Liver (tissue), 9 donors: Measurements from ENCODE around the gene TMEM178B. TPM values are rescaled to one million over a fixed set of nuclear protein-coding genes. Genes with fewer than 3 reads are reported as not detected.
A peak's percentile ranks its signal among the peaks of the same experiment; 100 is the strongest.

ENCODE experiments used
- DNase-seq: peaks from one replicate; pipeline ENCODE4 v3.0.0-alpha.2; 2017; ENCODE audit warnings: low spot score
- H3K27ac ChIP-seq, 2 donors: one replicate each; pipeline ENCODE4 v1.7.0; 2013; ENCODE audit warnings: inconsistent platforms in 2 of 2, low read length in 2 of 2, control low read depth in 1 of 2, low read depth in 1 of 2, mild to moderate bottlenecking in 1 of 2
- H3K27me3 ChIP-seq, 4 donors: one replicate each; pipeline versions ENCODE4 v1.6.1 to v1.7.0; 2013; ENCODE audit warnings: low read length in 3 of 4, inconsistent platforms in 1 of 4, mild to moderate bottlenecking in 1 of 4, moderate library complexity in 1 of 4; ENCODE audit not compliant: control insufficient read depth in 4 of 4, insufficient read depth in 4 of 4
- H3K36me3 ChIP-seq, 4 donors: one replicate each; pipeline versions ENCODE4 v1.6.1 to v1.7.0; 2013; ENCODE audit warnings: low read length in 3 of 4, mild to moderate bottlenecking in 3 of 4, low read depth in 1 of 4, moderate library complexity in 1 of 4; ENCODE audit not compliant: control insufficient read depth in 4 of 4, insufficient read depth in 3 of 4
- H3K4me1 ChIP-seq, 4 donors: one replicate each; pipeline versions ENCODE4 v1.6.1 to v1.7.0; 2013; ENCODE audit warnings: low read length in 3 of 4, mild to moderate bottlenecking in 3 of 4, moderate library complexity in 1 of 4; ENCODE audit not compliant: control insufficient read depth in 4 of 4, insufficient read depth in 4 of 4
- H3K4me3 ChIP-seq, 3 donors: one replicate each; pipeline versions ENCODE4 v1.6.1 to v1.7.0; 2013; ENCODE audit warnings: low read length in 3 of 3, control low read depth in 1 of 3, low read depth in 1 of 3, mild to moderate bottlenecking in 1 of 3
- H3K9ac ChIP-seq, 2 donors: one replicate each; pipeline ENCODE4 v1.7.0; 2013; ENCODE audit warnings: low read length in 2 of 2, mild to moderate bottlenecking in 2 of 2, moderate library complexity in 2 of 2, control low read depth in 1 of 2, low read depth in 1 of 2
- H3K9me3 ChIP-seq, 4 donors: one replicate each; pipeline versions ENCODE4 v1.6.1 to v1.7.0; 2013; ENCODE audit warnings: low read length in 3 of 4; ENCODE audit not compliant: control insufficient read depth in 4 of 4
- EGR1 ChIP-seq, 2 donors: IDR thresholded peaks; 2 replicates each; pipeline ENCODE4 v1.6.1; 2016 to 2018; ENCODE audit warnings: antibody characterized with exemption in 2 of 2, low read depth in 2 of 2
- FOXA1 ChIP-seq: IDR thresholded peaks from 2 replicates; pipeline ENCODE4 v1.6.1; 2016; ENCODE audit warnings: antibody characterized with exemption
- FOXA2 ChIP-seq: IDR thresholded peaks from 2 replicates; pipeline ENCODE4 v1.6.1; 2016; ENCODE audit warnings: antibody characterized with exemption
- GABPA ChIP-seq, 2 donors: IDR thresholded peaks in 1 of 2; conservative IDR thresholded peaks in 1 of 2; 2 replicates each; pipeline ENCODE4 v1.6.1; 2016; ENCODE audit warnings: antibody characterized with exemption in 2 of 2, mild to moderate bottlenecking in 1 of 2, moderate library complexity in 1 of 2
- HNF4A ChIP-seq, 2 donors: conservative IDR thresholded peaks; 2 replicates each; pipeline ENCODE4 v1.6.1; 2016; ENCODE audit warnings: antibody characterized with exemption in 2 of 2, mild to moderate bottlenecking in 2 of 2
- HNF4G ChIP-seq: IDR thresholded peaks from 2 replicates; pipeline ENCODE4 v1.6.1; 2016; ENCODE audit warnings: antibody characterized with exemption
- JUND ChIP-seq, 2 donors: IDR thresholded peaks; 2 replicates each; pipeline ENCODE4 v1.6.1; 2016; ENCODE audit warnings: antibody characterized with exemption in 2 of 2
- NR2F2 ChIP-seq: IDR thresholded peaks from 2 replicates; pipeline ENCODE4 v1.6.1; 2016; ENCODE audit warnings: antibody characterized with exemption
- RAD21 ChIP-seq, 2 donors: IDR thresholded peaks; 2 replicates each; pipeline ENCODE4 v1.6.1; 2016; ENCODE audit warnings: antibody characterized with exemption in 2 of 2, mild to moderate bottlenecking in 2 of 2
- RXRA ChIP-seq, 2 donors: IDR thresholded peaks; 2 replicates each; pipeline ENCODE4 v1.6.1; 2017 to 2018; ENCODE audit warnings: antibody characterized with exemption in 2 of 2, mild to moderate bottlenecking in 1 of 2
- SP1 ChIP-seq: IDR thresholded peaks from 2 replicates; pipeline ENCODE4 v1.6.1; 2018; ENCODE audit warnings: antibody characterized with exemption, mild to moderate bottlenecking
- TAF1 ChIP-seq: conservative IDR thresholded peaks from 2 replicates; pipeline ENCODE4 v1.6.1; 2016; ENCODE audit warnings: antibody characterized with exemption, mild to moderate bottlenecking
- YY1 ChIP-seq: IDR thresholded peaks from 2 replicates; pipeline ENCODE4 v1.6.1; 2016; ENCODE audit warnings: antibody characterized with exemption, mild to moderate bottlenecking
- WGBS: extraction: QIAGEN DNeasy Blood & Tissue Kit; methylation state at CpG from one replicate; pipeline ENCODE4 v1.1.7; 2013; 5-methylcytosine and 5-hydroxymethylcytosine counted together
- polyA plus RNA-seq, 2 donors: library from polyadenylated mRNA; stranded (reverse) in 1 of 2; unstranded in 1 of 2; fragments of 200-250 nt in 1 of 2; fragments of >200 nt in 1 of 2; fragmentation: Nextera tagmentation in 1 of 2; extraction: Ambion mirVana in 1 of 2; gene quantifications; one replicate each; pipeline versions ENCODE4 v1.2.1 to v1.2.3, GENCODE V29; 2013 to 2015
- total RNA-seq, 2 donors: library from RNA; depleted of rRNA; stranded (reverse); fragments of >200 nt; gene quantifications; one replicate each; pipeline ENCODE4 v1.2.3, GENCODE V29; 2014
- TF ChIP-seq, protein P1 (sequence below): IDR thresholded peaks from 2 replicates; pipeline ENCODE4 v1.6.1; 2016; ENCODE audit warnings: antibody characterized with exemption
- TF ChIP-seq, protein P2 (sequence below): fragments of 150-350 bp; IDR thresholded peaks from 2 replicates; pipeline ENCODE4 v1.5.1; 2017; ENCODE audit warnings: improper control_type of control experiment, low read depth, low read length; ENCODE audit not compliant: missing input control
- TF ChIP-seq, protein P3 (sequence below): IDR thresholded peaks from 2 replicates; pipeline ENCODE4 v1.6.1; 2016; ENCODE audit warnings: antibody characterized with exemption
- TF ChIP-seq, protein P4 (sequence below): IDR thresholded peaks from 2 replicates; pipeline ENCODE4 v1.6.1; 2016; ENCODE audit warnings: antibody characterized with exemption, mild to moderate bottlenecking
- TF ChIP-seq, protein P5 (sequence below): IDR thresholded peaks from 2 replicates; pipeline ENCODE4 v1.6.1; 2016; ENCODE audit warnings: antibody characterized with exemption
- donor health status: healthy.
- donor health status: healthy.
- donor health status: healthy.
- donor health status: healthy.
- donor health status: healthy.

The TMEM178B gene
- total and polyA plus RNA-seq, 4 donors: under 0.01 to 0.02 (median under 0.01) TPM; not detected in 1

DNA sequence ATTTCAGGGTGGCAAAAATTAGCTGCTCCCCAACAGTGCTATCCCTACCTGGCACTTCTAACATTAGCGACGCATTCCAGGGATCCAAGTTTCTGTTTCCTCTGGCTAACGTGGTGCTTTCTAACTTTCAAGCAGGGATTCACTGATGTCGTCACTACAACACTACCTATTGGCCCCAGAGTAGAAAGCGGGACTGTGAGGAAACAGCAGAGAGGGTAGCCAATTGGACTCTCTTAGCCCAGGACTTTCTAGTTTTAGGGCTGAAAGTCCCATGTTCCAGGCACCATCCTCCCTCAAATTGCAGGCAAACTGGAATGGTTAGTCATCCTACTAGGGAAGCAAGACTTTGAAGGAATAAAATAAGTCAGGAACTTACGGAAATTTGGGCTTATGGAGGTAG lies 388.1 kb downstream of the TMEM178B start:
- peaks cover 4 to 23% (median 11%) of the 10 kb centered on the region in 4 donors for H3K4me1 ChIP-seq
- H3K4me3 ChIP-seq: no peak overlapping the region
- no peaks in the 10 kb centered on the region for H3K36me3 ChIP-seq
- no peak for TF ChIP-seq GABPA (IDR thresholded peaks at IDR 0.05 in 1 of 2, conservative IDR thresholded peaks at IDR 0.05 in 1 of 2)
- TF ChIP-seq RXRA (IDR thresholded peaks at IDR 0.05): peak in 1 of 2 donors; percentile 68
- no peak for TF ChIP-seq SP1
- no peak for TF ChIP-seq EGR1 (IDR thresholded peaks at IDR 0.05; ENCODE audit: low read depth in 2 of 2)
- no peak for TF ChIP-seq NR2F2
- TF ChIP-seq FOXA1: no peak
- TF ChIP-seq, protein P1, sequence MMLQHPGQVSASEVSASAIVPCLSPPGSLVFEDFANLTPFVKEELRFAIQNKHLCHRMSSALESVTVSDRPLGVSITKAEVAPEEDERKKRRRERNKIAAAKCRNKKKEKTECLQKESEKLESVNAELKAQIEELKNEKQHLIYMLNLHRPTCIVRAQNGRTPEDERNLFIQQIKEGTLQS: no peak
- TF ChIP-seq TAF1: no peak
- TF ChIP-seq, protein P2, sequence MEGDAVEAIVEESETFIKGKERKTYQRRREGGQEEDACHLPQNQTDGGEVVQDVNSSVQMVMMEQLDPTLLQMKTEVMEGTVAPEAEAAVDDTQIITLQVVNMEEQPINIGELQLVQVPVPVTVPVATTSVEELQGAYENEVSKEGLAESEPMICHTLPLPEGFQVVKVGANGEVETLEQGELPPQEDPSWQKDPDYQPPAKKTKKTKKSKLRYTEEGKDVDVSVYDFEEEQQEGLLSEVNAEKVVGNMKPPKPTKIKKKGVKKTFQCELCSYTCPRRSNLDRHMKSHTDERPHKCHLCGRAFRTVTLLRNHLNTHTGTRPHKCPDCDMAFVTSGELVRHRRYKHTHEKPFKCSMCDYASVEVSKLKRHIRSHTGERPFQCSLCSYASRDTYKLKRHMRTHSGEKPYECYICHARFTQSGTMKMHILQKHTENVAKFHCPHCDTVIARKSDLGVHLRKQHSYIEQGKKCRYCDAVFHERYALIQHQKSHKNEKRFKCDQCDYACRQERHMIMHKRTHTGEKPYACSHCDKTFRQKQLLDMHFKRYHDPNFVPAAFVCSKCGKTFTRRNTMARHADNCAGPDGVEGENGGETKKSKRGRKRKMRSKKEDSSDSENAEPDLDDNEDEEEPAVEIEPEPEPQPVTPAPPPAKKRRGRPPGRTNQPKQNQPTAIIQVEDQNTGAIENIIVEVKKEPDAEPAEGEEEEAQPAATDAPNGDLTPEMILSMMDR: no peak
- TF ChIP-seq, protein P3, sequence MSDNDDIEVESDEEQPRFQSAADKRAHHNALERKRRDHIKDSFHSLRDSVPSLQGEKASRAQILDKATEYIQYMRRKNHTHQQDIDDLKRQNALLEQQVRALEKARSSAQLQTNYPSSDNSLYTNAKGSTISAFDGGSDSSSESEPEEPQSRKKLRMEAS: peak; percentile 45
- TF ChIP-seq RAD21 (IDR thresholded peaks at IDR 0.05): peak in 1 of 2 donors; percentile 42
- no peak for TF ChIP-seq FOXA2
- peak in 1 of 2 donors; percentile 76 for TF ChIP-seq JUND (IDR thresholded peaks at IDR 0.05)
- peak; percentile 42 for TF ChIP-seq YY1
- peak; percentile 65 to 96 for TF ChIP-seq HNF4A (conservative IDR thresholded peaks at IDR 0.05)
- no peak for TF ChIP-seq HNF4G
- TF ChIP-seq, protein P4, sequence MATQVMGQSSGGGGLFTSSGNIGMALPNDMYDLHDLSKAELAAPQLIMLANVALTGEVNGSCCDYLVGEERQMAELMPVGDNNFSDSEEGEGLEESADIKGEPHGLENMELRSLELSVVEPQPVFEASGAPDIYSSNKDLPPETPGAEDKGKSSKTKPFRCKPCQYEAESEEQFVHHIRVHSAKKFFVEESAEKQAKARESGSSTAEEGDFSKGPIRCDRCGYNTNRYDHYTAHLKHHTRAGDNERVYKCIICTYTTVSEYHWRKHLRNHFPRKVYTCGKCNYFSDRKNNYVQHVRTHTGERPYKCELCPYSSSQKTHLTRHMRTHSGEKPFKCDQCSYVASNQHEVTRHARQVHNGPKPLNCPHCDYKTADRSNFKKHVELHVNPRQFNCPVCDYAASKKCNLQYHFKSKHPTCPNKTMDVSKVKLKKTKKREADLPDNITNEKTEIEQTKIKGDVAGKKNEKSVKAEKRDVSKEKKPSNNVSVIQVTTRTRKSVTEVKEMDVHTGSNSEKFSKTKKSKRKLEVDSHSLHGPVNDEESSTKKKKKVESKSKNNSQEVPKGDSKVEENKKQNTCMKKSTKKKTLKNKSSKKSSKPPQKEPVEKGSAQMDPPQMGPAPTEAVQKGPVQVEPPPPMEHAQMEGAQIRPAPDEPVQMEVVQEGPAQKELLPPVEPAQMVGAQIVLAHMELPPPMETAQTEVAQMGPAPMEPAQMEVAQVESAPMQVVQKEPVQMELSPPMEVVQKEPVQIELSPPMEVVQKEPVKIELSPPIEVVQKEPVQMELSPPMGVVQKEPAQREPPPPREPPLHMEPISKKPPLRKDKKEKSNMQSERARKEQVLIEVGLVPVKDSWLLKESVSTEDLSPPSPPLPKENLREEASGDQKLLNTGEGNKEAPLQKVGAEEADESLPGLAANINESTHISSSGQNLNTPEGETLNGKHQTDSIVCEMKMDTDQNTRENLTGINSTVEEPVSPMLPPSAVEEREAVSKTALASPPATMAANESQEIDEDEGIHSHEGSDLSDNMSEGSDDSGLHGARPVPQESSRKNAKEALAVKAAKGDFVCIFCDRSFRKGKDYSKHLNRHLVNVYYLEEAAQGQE: peak; percentile 30
- TF ChIP-seq, protein P5, sequence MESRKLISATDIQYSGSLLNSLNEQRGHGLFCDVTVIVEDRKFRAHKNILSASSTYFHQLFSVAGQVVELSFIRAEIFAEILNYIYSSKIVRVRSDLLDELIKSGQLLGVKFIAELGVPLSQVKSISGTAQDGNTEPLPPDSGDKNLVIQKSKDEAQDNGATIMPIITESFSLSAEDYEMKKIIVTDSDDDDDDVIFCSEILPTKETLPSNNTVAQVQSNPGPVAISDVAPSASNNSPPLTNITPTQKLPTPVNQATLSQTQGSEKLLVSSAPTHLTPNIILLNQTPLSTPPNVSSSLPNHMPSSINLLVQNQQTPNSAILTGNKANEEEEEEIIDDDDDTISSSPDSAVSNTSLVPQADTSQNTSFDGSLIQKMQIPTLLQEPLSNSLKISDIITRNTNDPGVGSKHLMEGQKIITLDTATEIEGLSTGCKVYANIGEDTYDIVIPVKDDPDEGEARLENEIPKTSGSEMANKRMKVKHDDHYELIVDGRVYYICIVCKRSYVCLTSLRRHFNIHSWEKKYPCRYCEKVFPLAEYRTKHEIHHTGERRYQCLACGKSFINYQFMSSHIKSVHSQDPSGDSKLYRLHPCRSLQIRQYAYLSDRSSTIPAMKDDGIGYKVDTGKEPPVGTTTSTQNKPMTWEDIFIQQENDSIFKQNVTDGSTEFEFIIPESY: peak; percentile 48
- no peaks in the 10 kb centered on the region for H3K9me3 ChIP-seq
- no peaks in the 10 kb centered on the region for H3K27me3 ChIP-seq
- H3K9ac ChIP-seq: no peak overlapping the region
- no peak for DNase-seq
- WGBS: 41% methylated on average over 6 of the region's 6 CpGs
- peak overlapping the region; percentile 49 to 69 for H3K27ac ChIP-seq
